ENCODE measurements around the gene RPS19. TPM values are rescaled to one million over a fixed set of nuclear protein-coding genes. Genes with fewer than 3 reads are reported as not detected.
"Not testable (repeated sequence)": the region's sequence is repeated elsewhere in the genome, so short reads cannot be mapped to it uniquely, and the experiment has no call there.

RPS19 gene
- total RNA-seq, 1 donor from 2014 or later: 1,736 TPM

- no peak for TF ChIP-seq CTCF (IDR thresholded peaks at IDR 0.05)
- ATAC-seq (no peak), DNase-seq (no peak)
- Histone ChIP-seq H3K36me3 (peaks cover 5% of the 10 kb centered on the region), H3K4me3 (no peak overlapping the region), H3K9me3 (no peaks in the 10 kb centered on the region), H3K4me1 (no peaks in the 10 kb centered on the region), H3K27me3 (ENCODE audit: low read depth) (peaks cover 41% of the 10 kb centered on the region), H3K27ac (no peak overlapping the region)
- intact Hi-C loops (cut with DNase I): no loop called here
Measured at GRCh38 chr19:41911889-41912731, 52.1 kb downstream of the RPS19 start.

- no peak overlapping the region for H3K27ac ChIP-seq
- no peak overlapping the region for H3K4me3 ChIP-seq
- ATAC-seq (peak; percentile 11 to 22), DNase-seq (no peak)
- no peak for TF ChIP-seq CTCF (IDR thresholded peaks at IDR 0.05)
- no peaks in the 10 kb centered on the region for H3K4me1 ChIP-seq
- no peaks in the 10 kb centered on the region for H3K36me3 ChIP-seq
- peaks cover 50% of the 10 kb centered on the region for H3K27me3 ChIP-seq (ENCODE audit: low read depth)
- intact Hi-C loops (cut with DNase I): no loop called here
- H3K9me3 ChIP-seq: no peaks in the 10 kb centered on the region
Measured at GRCh38 chr19:41912899-41913537, 53.0 kb downstream of the RPS19 start.

- Histone ChIP-seq H3K4me3 (no peak overlapping the region), H3K9me3 (no peaks in the 10 kb centered on the region), H3K27me3 (ENCODE audit: low read depth) (peaks cover 50% of the 10 kb centered on the region), H3K36me3 (no peaks in the 10 kb centered on the region), H3K4me1 (no peaks in the 10 kb centered on the region), H3K27ac (no peak overlapping the region)
- intact Hi-C loops (cut with DNase I): no loop called here
- no peak for DNase-seq
- no peak for TF ChIP-seq CTCF (IDR thresholded peaks at IDR 0.05)
- ATAC-seq: no peak
Measured at GRCh38 chr19:41913538-41914423, 53.7 kb downstream of the RPS19 start.

- DNase-seq; H3K27ac ChIP-seq; H3K4me1 ChIP-seq; ATAC-seq; H3K36me3 ChIP-seq; intact Hi-C loops (cut with DNase I); H3K9me3 ChIP-seq; H3K4me3 ChIP-seq: not testable (repeated sequence)
- H3K27me3 ChIP-seq (ENCODE audit: low read depth): peaks cover 53% of the 10 kb centered on the region
Measured at GRCh38 chr19:41914424-41914834, 54.4 kb downstream of the RPS19 start.

GRCh38 chr19:41915021-41915775, 55.1 kb downstream of the RPS19 start:
- no peaks in the 10 kb centered on the region for H3K4me1 ChIP-seq
- TF ChIP-seq CTCF (IDR thresholded peaks at IDR 0.05): no peak
- no peaks in the 10 kb centered on the region for H3K9me3 ChIP-seq
- H3K4me3 ChIP-seq: no peak overlapping the region
- peaks cover 55% of the 10 kb centered on the region for H3K27me3 ChIP-seq (ENCODE audit: low read depth)
- no peak overlapping the region for H3K27ac ChIP-seq
- ATAC-seq (no peak), DNase-seq (no peak)
- intact Hi-C loops (cut with DNase I): no loop called here
- no peaks in the 10 kb centered on the region for H3K36me3 ChIP-seq
